HEK293T (cell line): ENCODE results near the gene PHACTR2.
"Not testable (repeated sequence)": the region's sequence is repeated elsewhere in the genome, so short reads cannot be mapped to it uniquely, and the experiment has no call there.

Experiments
- CTCF ChIA-PET: fragments of 350-600 bp; formaldehyde crosslinking; extraction: SDS; loops from one replicate; lab custom pipeline; 2021; ENCODE audit warnings: antibody characterized with exemption, inconsistent platforms; lab: Yijun Ruan, JAX
- POLR2A ChIA-PET: fragments of 350-600 bp; formaldehyde crosslinking; extraction: SDS; loops from one replicate; lab custom pipeline; 2020; ENCODE audit warnings: antibody characterized with exemption, inconsistent platforms; lab: Yijun Ruan, JAX
- DNase-seq: peaks from one replicate; pipeline ENCODE4 v3.0.0; 2012; ENCODE audit warnings: mixed read lengths; ENCODE audit errors: extremely low spot score
- ARNT ChIP-seq: fragments of 450-650 bp; IDR thresholded peaks from 2 replicates; pipeline ENCODE4 v1.6.1; 2017; ENCODE audit warnings: mild to moderate bottlenecking
- BHLHE40 ChIP-seq: fragments of 450-650 bp; IDR thresholded peaks from 2 replicates; pipeline ENCODE4 v1.6.1; 2016; ENCODE audit warnings: mild to moderate bottlenecking, moderate library complexity, borderline replicate concordance
- CTBP1 ChIP-seq: fragments of 450-650 bp; IDR thresholded peaks from 2 replicates; pipeline ENCODE4 v1.6.1; 2016; ENCODE audit warnings: borderline replicate concordance
- ELF4 ChIP-seq: fragments of 450-650 bp; IDR thresholded peaks from 2 replicates; pipeline ENCODE4 v1.6.1; 2017; ENCODE audit warnings: antibody characterized with exemption
- FOXA1 ChIP-seq: fragments of 450-650 bp; IDR thresholded peaks from 2 replicates; pipeline ENCODE4 v1.6.1; 2016; ENCODE audit warnings: mild to moderate bottlenecking
- FOXK2 ChIP-seq: fragments of 450-650 bp; IDR thresholded peaks from 2 replicates; pipeline ENCODE4 v1.6.1; 2016; ENCODE audit warnings: mild to moderate bottlenecking
- FOXM1 ChIP-seq: fragments of 450-650 bp; IDR thresholded peaks from 2 replicates; pipeline ENCODE4 v1.6.1; 2017; ENCODE audit warnings: mild to moderate bottlenecking, borderline replicate concordance
- HDGF ChIP-seq: fragments of 450-650 bp; IDR thresholded peaks from 2 replicates; pipeline ENCODE4 v1.6.1; 2017; ENCODE audit warnings: antibody characterized with exemption, borderline replicate concordance
- L3MBTL2 ChIP-seq: fragments of 450-650 bp; conservative IDR thresholded peaks from 2 replicates; pipeline ENCODE4 v1.6.1; 2016; ENCODE audit warnings: mild to moderate bottlenecking
- LEF1 ChIP-seq: fragments of 450-650 bp; IDR thresholded peaks from 2 replicates; pipeline ENCODE4 v1.6.1; 2017; ENCODE audit warnings: mild to moderate bottlenecking, borderline replicate concordance
- NFRKB ChIP-seq: fragments of 450-650 bp; IDR thresholded peaks from 2 replicates; pipeline ENCODE4 v1.6.1; 2016; ENCODE audit warnings: mild to moderate bottlenecking, moderate library complexity
- SP1 ChIP-seq: fragments of 450-650 bp; IDR thresholded peaks from 2 replicates; pipeline ENCODE4 v1.6.1; 2017
- SUZ12 ChIP-seq: fragments of 450-650 bp; IDR thresholded peaks from 2 replicates; pipeline ENCODE4 v1.6.1; 2016; ENCODE audit warnings: mild to moderate bottlenecking
- TARDBP ChIP-seq: fragments of 450-650 bp; IDR thresholded peaks from 2 replicates; pipeline ENCODE4 v1.6.1; 2016
- ZNF384 ChIP-seq: fragments of 450-650 bp; IDR thresholded peaks from 2 replicates; pipeline ENCODE4 v1.6.1; 2016
- TF ChIP-seq, protein P1 (sequence below): fragments of 450-650 bp; IDR thresholded peaks from 2 replicates; pipeline ENCODE4 v1.6.1; 2016

The PHACTR2 gene

GRCh38 chr6:143656026-143656425 is 21.7 kb upstream of the PHACTR2 start:
- CTCF ChIA-PET: no interaction called here
- TF ChIP-seq ELF4 (no peak), FOXA1 (no peak), L3MBTL2 (no peak), BHLHE40 (no peak)
- POLR2A ChIA-PET: no interaction called here
- no peak for DNase-seq

DNA sequence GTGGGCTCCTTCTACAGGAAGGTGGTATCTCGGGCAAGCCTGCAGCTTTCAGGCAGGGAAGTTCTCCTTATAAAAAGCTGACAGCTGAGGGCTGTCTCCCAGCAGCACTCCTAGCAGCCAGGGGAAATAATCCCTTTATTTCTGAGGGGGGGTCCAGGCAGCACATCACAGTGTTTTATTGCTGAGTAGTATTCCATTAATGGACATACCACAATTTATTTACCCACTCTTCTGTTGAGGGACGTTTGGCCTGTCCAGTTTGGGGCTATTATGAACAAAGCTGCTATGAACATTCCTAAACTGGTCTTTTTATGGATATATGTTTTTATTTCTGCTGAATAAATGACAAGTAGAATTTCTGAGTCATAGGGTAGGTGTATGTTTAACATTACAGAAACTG is 20.0 kb upstream of the PHACTR2 start:
- no peak for DNase-seq
- POLR2A ChIA-PET: no interaction called here
- CTCF ChIA-PET: no interaction called here
- TF ChIP-seq FOXA1 (no peak), BHLHE40 (no peak), NFRKB (no peak), TARDBP (no peak), CTBP1 (no peak), L3MBTL2 (no peak), ELF4 (no peak), FOXK2 (no peak), SP1 (no peak), ARNT (no peak), LEF1 (no peak), HDGF (no peak), FOXM1 (no peak), ZNF384 (no peak), SUZ12 (no peak)
- TF ChIP-seq, protein P1, sequence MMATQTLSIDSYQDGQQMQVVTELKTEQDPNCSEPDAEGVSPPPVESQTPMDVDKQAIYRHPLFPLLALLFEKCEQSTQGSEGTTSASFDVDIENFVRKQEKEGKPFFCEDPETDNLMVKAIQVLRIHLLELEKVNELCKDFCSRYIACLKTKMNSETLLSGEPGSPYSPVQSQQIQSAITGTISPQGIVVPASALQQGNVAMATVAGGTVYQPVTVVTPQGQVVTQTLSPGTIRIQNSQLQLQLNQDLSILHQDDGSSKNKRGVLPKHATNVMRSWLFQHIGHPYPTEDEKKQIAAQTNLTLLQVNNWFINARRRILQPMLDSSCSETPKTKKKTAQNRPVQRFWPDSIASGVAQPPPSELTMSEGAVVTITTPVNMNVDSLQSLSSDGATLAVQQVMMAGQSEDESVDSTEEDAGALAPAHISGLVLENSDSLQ: no peak

DNA sequence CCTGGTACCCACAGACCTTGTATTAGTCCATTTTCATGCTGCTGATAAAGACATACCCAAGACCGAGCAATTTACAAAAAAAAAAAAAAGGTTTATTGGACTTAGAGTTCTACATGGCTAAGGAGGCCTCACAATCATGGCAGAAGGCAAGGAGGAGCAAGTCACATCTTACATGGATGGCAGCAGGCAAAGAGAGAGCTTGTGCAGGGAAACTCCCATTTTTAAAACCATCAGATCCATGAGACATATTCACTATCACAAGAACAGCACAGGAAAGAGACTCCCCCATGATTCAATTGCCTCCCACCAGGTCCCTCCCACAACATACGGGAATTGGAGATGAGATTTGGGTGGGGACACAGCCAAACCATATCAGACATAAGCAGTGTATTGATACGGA is 17.6 kb upstream of the PHACTR2 start:
- CTCF ChIA-PET, POLR2A ChIA-PET: not testable (repeated sequence)

DNA sequence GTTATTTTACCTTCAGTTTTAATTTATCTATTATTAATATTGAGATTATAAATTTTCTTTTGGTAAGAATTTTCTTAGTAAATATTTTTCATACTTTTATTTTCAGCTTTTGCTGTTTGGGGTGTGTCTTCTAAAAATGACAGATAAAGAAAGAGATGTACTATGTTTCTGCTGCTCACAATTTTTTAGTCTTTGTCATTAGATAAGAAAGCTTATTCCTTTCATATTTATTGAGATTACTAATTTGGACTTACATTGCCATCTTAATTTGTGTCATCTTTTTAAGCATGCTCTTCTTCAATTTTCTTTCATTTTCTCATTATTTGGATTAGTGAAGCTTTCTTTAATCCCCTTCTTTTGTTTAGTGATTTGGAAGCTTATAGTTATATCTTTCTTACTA is 13.6 kb upstream of the PHACTR2 start:
- ChIA-PET POLR2A (no interaction called here), CTCF (no interaction called here)
- no peak for DNase-seq
- TF ChIP-seq ELF4 (no peak), BHLHE40 (no peak), SUZ12 (no peak), FOXA1 (no peak), SP1 (no peak), ZNF384 (no peak), CTBP1 (no peak), NFRKB (no peak), LEF1 (no peak), FOXM1 (no peak), L3MBTL2 (no peak), FOXK2 (no peak), TARDBP (no peak), HDGF (no peak), ARNT (no peak)
- TF ChIP-seq, protein P1: no peak

More for the DNA sequence above, 17.6 kb upstream of the PHACTR2 start:
- not testable (repeated sequence) for DNase-seq

GRCh38 chr6:143666007-143666406 is 11.8 kb upstream of the PHACTR2 start:
- POLR2A ChIA-PET, DNase-seq, CTCF ChIA-PET: not testable (repeated sequence)

- POLR2A ChIA-PET, CTCF ChIA-PET, DNase-seq: not testable (repeated sequence)
Measured at GRCh38 chr6:143669483-143669882, 8.3 kb upstream of the PHACTR2 start.

DNA sequence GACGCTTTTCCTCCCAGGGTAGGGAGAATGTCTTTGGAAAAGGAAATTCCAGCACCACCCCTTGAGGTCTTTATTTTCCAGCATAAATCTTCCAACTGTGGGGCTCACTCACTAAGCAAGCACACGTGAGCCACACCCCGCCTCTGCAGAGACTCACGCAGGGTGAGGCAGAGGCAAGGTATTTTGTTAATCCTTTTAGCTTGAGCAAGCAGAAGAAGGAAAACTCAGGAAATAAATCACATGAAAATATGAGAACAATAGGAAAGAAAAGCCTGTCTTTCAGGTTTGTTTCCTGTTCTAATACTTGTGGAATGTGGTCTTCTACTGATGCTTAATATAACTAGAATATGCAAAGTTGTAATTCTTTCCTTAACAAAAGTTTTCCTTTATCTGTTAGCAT is 4.1 kb upstream of the PHACTR2 start:
- POLR2A ChIA-PET: interaction anchor here (1.0 kb wide), 1 partner anchor 169 kb away, joined by 5 read pairs; the partner anchor contains the start of gene LTV1
- CTCF ChIA-PET: no interaction called here
- no peak for TF ChIP-seq FOXA1
- TF ChIP-seq ARNT: no peak
- TF ChIP-seq, protein P1: no peak
- no peak for TF ChIP-seq SUZ12
- no peak for TF ChIP-seq ZNF384
- no peak for TF ChIP-seq FOXK2
- no peak for TF ChIP-seq LEF1
- no peak for TF ChIP-seq SP1
- TF ChIP-seq FOXM1: no peak
- TF ChIP-seq TARDBP: no peak
- TF ChIP-seq L3MBTL2: no peak
- TF ChIP-seq HDGF: no peak
- no peak for TF ChIP-seq BHLHE40
- no peak for TF ChIP-seq CTBP1
- no peak for TF ChIP-seq ELF4
- no peak for TF ChIP-seq NFRKB
- DNase-seq: no peak
